H1 (cell line): ENCODE data around the gene PAGE5. TPM values are rescaled to one million over a fixed set of nuclear protein-coding genes. Genes with fewer than 3 reads are reported as not detected.

Source experiments
- RFX5 ChIP-seq: IDR thresholded peaks from 2 replicates; pipeline ENCODE4 v1.6.1; 2011; ENCODE audit warnings: low read depth, low read length, improper control_type of control experiment, borderline replicate concordance
- polyA plus RNA-seq, 7 experiments: library from polyadenylated mRNA; depleted of rRNA in 3 of 7; stranded (reverse) in 5 of 7; unstranded in 2 of 7; fragments of >200 nt in 5 of 7; fragments of 200-250 nt in 2 of 7; gene quantifications; 1 replicate in 5 of 7; 2 replicates in 1 of 7; 4 replicates in 1 of 7; pipeline versions ENCODE4 v1.2.1 to v1.2.3, GENCODE V29; 2011 to 2013; ENCODE audit warnings: missing spikeins in 2 of 7, mixed read lengths in 2 of 7
- total RNA-seq: library from RNA; stranded (reverse); fragmentation: NEBNext Ultra II Directional; extraction: Animal tissue kit (Norgen Biotek cat#: 25700); gene quantifications from 2 replicates; pipeline ENCODE4 v1.2.1, GENCODE V29; 2021

The PAGE5 gene
- total and polyA plus RNA-seq, 2 of the 8 experiments (the other 6 are each of a cell fraction or from before 2014, with no cell fraction given) = not detected

DNA sequence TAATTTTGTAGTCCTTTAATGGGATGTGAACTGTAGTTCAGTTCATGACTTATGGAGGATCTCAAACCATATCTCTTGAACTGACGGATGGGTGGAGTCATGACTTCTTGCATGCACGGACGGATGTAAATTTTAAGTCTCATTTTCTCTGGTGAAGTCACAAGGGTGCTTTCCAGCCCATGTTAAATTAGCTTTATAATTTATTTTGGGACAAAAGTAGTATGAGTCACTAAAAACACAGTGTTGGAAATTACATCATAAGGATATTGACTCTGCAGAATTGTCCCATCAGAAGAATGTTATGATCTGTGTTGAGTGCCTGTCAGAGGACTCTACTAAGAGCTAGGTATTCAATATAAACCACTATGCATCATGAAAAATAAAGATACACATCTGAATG, 6.8 kb upstream of the PAGE5 start (continued):
- TF ChIP-seq RFX5 = no peak
- TF ChIP-seq, all 59 proteins: peak for 0
